ENCODE data around the gene IER5. TPM values are rescaled to one million over a fixed set of nuclear protein-coding genes. Genes with fewer than 3 reads are reported as not detected.

IER5 gene
- total RNA-seq, 1 donor from 2014 or later: 29.0 TPM

GRCh38 chr1:181077576-181078242, 10.8 kb upstream of the IER5 start:
- no peak for DNase-seq

GRCh38 chr1:181079382-181079781, 9.1 kb upstream of the IER5 start:
- DNase-seq: no peak

- DNase-seq: no peak
Measured at GRCh38 chr1:181079920-181080319, 8.6 kb upstream of the IER5 start.

- no peak for DNase-seq
Measured at GRCh38 chr1:181080556-181080955, 7.9 kb upstream of the IER5 start.

- DNase-seq: no peak
Measured at GRCh38 chr1:181081395-181081794, 7.1 kb upstream of the IER5 start.

GRCh38 chr1:181083842-181084605, 4.5 kb upstream of the IER5 start:
- no peak for DNase-seq

- no peak for DNase-seq
Measured at GRCh38 chr1:181084606-181084969, 3.9 kb upstream of the IER5 start.

GRCh38 chr1:181086091-181086490, 2.4 kb upstream of the IER5 start:
- DNase-seq: no peak

GRCh38 chr1:181086926-181087325, 1.6 kb upstream of the IER5 start:
- DNase-seq: no peak

GRCh38 chr1:181087400-181087901, 1.0 kb upstream of the IER5 start:
- no peak for DNase-seq

GRCh38 chr1:181089017-181089675, 646 bp downstream of the IER5 start:
- DNase-seq: no peak

- DNase-seq: peak; percentile 54
Measured at GRCh38 chr1:181089676-181090544, 1.4 kb downstream of the IER5 start.

GRCh38 chr1:181090641-181091126, 2.2 kb downstream of the IER5 start:
- DNase-seq: no peak

- no peak for DNase-seq
Measured at GRCh38 chr1:181091309-181092040, 3.0 kb downstream of the IER5 start.

- DNase-seq: no peak
Measured at GRCh38 chr1:181092056-181092455, 3.6 kb downstream of the IER5 start.

- no peak for DNase-seq
Measured at GRCh38 chr1:181092883-181093458, 4.5 kb downstream of the IER5 start.

- DNase-seq: no peak
Measured at GRCh38 chr1:181094416-181095212, 6.1 kb downstream of the IER5 start.

GRCh38 chr1:181095260-181095659, 6.8 kb downstream of the IER5 start:
- DNase-seq: no peak

- no peak for DNase-seq
Measured at GRCh38 chr1:181095763-181096184, 7.3 kb downstream of the IER5 start.

GRCh38 chr1:181097242-181097641, 8.7 kb downstream of the IER5 start:
- peak; percentile 48 for DNase-seq

All from occipital lobe (tissue), 2 donors.